OCI-LY7 (cell line): Measurements from ENCODE around the gene AKAP3. TPM values are rescaled to one million over a fixed set of nuclear protein-coding genes. Genes with fewer than 3 reads are reported as not detected.

ENCODE experiments used
- BruUV-seq: library from RNA; stranded (reverse); fragments of 400-500 nt; replicated peaks from 2 replicates; lab custom pipeline; 2021; lab: Mats Ljungman, UMichigan
- CTCF ChIA-PET: fragments of 300-600 bp; sonication (Branson Sonifier 250); formaldehyde crosslinking; loops from one replicate; lab custom pipeline; 2022; ENCODE audit warnings: antibody characterized with exemption; ENCODE audit not compliant: unreplicated experiment; lab: Charles Lee
- POLR2A ChIA-PET: fragments of 300-600 bp; sonication (Branson Sonifier 250); formaldehyde crosslinking; loops from one replicate; lab custom pipeline; 2022; ENCODE audit warnings: antibody characterized with exemption; lab: Charles Lee
- DNase-seq: peaks from one replicate; pipeline ENCODE4 v3.0.0-alpha.2; 2015; ENCODE audit warnings: low spot score
- H2AFZ ChIP-seq: fragments of 200-600 bp; sonication (generic), shearing (Covaris generic); 2 replicates; pipeline ENCODE4 v1.6.1; 2014; ENCODE audit warnings: mild to moderate bottlenecking, antibody characterized with exemption, low read length, moderate library complexity
- H3K27ac ChIP-seq: fragments of 200-600 bp; sonication (generic); 2 replicates; pipeline ENCODE4 v1.5.1; 2014; ENCODE audit warnings: mixed run types, low read depth, mild to moderate bottlenecking, moderate library complexity, low read length, inconsistent platforms; ENCODE audit not compliant: poor library complexity, severe bottlenecking
- H3K36me3 ChIP-seq: fragments of 200-600 bp; sonication (generic); 2 replicates; pipeline ENCODE4 v1.6.1; 2014; ENCODE audit warnings: mild to moderate bottlenecking, antibody characterized with exemption, low read length, moderate library complexity, mixed read lengths; ENCODE audit not compliant: insufficient read depth
- H3K4me1 ChIP-seq: fragments of 200-600 bp; sonication (generic); 2 replicates; pipeline ENCODE4 v1.5.1; 2014; ENCODE audit warnings: mild to moderate bottlenecking, low read length; ENCODE audit not compliant: insufficient read depth, poor library complexity, severe bottlenecking
- H3K4me2 ChIP-seq: fragments of 200-600 bp; sonication (generic); 2 replicates; pipeline ENCODE4 v1.6.1; 2014; ENCODE audit warnings: mild to moderate bottlenecking, low read length
- H3K4me3 ChIP-seq: fragments of 200-600 bp; sonication (generic); 2 replicates; pipeline ENCODE4 v1.5.1; 2014; ENCODE audit warnings: mild to moderate bottlenecking, low read depth, low read length; ENCODE audit not compliant: poor library complexity, severe bottlenecking
- H3K79me2 ChIP-seq: fragments of 200-600 bp; sonication (generic); 2 replicates; pipeline ENCODE4 v1.6.1; 2016; ENCODE audit warnings: low read depth, mild to moderate bottlenecking, low read length, moderate library complexity, mixed read lengths; ENCODE audit not compliant: insufficient read depth
- H3K9me2 ChIP-seq: fragments of 200-600 bp; sonication (generic); 2 replicates; pipeline ENCODE4 v1.6.1; 2016; ENCODE audit warnings: mild to moderate bottlenecking, low read length, mixed read lengths; ENCODE audit not compliant: insufficient read depth
- H3K9me3 ChIP-seq: fragments of 200-600 bp; sonication (generic); 2 replicates; pipeline ENCODE4 v1.6.1; 2014; ENCODE audit warnings: mild to moderate bottlenecking, mixed run types, low read length, mixed read lengths
- H4K20me1 ChIP-seq: fragments of 200-600 bp; sonication (generic); 2 replicates; pipeline ENCODE4 v1.6.1; 2014; ENCODE audit warnings: mild to moderate bottlenecking, antibody characterized with exemption, low read length, moderate library complexity, mixed read lengths; ENCODE audit not compliant: insufficient read depth
- CTCF ChIP-seq: fragments of 200-600 bp; sonication (generic); conservative IDR thresholded peaks from 2 replicates; pipeline ENCODE4 v1.5.1; 2014; ENCODE audit warnings: mild to moderate bottlenecking, antibody characterized with exemption, low read length, moderate library complexity, mixed read lengths
- EZH2phosphoT487 ChIP-seq: fragments of 200-600 bp; sonication (generic); IDR thresholded peaks from 2 replicates; pipeline ENCODE4 v1.6.1; 2018; ENCODE audit warnings: low read depth, borderline replicate concordance, mild to moderate bottlenecking, mixed run types, antibody characterized with exemption, low read length, moderate library complexity, mixed read lengths
- intact Hi-C: fragments of 100-400 bp; cut with micrococcal nuclease; formaldehyde crosslinking; loops from one replicate; pipeline ENCODE4 v1.10.0; 2022; ENCODE audit not compliant: unreplicated experiment
- total RNA-seq, 2 experiments: library from RNA; depleted of rRNA in 1 of 2; stranded (reverse); fragments of >200 nt in 1 of 2; shearing (Covaris generic) in 1 of 2; gene quantifications; 2 replicates each; pipeline ENCODE4 v1.2.3, GENCODE V29; 2014 to 2022

AKAP3 gene
- total RNA-seq, 2 experiments from 2014 or later = 0.92 to 2.4 TPM

DNA sequence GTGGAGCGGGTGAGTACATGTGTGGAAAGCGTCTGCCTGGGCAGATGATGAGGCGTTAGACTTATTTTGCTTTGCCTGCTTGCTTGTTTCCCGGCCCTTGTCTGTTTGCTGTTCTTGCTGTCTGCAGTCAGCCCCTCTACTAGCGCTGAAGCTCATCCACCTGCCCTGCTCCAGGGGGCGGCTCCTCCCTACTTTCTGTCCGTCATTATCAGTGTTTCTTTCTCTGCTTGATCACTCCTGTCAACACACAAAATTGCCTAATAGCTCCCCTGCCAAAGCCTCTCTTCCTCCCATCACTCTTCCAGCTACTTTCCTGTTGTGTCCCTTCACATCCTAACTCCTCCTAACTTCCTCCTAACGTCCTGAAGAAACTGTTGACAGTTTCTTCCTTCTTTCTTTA is 36.5 kb upstream of the AKAP3 start:
- H3K27ac ChIP-seq = no peak overlapping the region
- H4K20me1 ChIP-seq = no peaks in the 10 kb centered on the region
- no peak overlapping the region for H2AFZ ChIP-seq
- TF ChIP-seq CTCF = no peak
- no peak for TF ChIP-seq EZH2phosphoT487
- no peaks in the 10 kb centered on the region for H3K9me2 ChIP-seq
- no TSS peak for BruUV-seq
- POLR2A ChIA-PET = no interaction called here
- H3K4me1 ChIP-seq = no peaks in the 10 kb centered on the region
- H3K4me2 ChIP-seq = no peak overlapping the region
- CTCF ChIA-PET = no interaction called here
- peaks cover 79% of the 10 kb centered on the region for H3K36me3 ChIP-seq
- no peaks in the 10 kb centered on the region for H3K79me2 ChIP-seq
- no peak for DNase-seq
- no peaks in the 10 kb centered on the region for H3K9me3 ChIP-seq
- intact Hi-C loops = no loop called here
- H3K4me3 ChIP-seq = no peak overlapping the region

DNA sequence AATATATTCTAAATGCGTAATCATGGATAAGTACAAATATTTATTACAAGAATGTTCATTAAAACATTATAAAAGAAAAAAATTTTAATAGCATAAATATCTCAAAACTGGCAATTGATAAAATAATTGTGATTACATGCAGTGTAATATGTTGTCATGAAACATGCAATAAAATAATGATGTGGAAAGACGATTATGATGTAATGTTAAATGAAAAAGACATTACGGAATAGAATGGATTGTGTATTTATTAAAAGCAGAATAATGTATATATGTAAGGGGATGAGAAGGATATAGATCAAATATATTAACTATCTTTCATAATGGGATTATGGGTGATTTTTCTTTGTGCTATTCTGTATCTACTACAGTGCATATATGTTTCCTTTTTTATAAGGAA is 32.9 kb upstream of the AKAP3 start:
- POLR2A ChIA-PET = no interaction called here
- H3K4me1 ChIP-seq = no peaks in the 10 kb centered on the region
- no TSS peak for BruUV-seq
- no peak for DNase-seq
- CTCF ChIA-PET = no interaction called here
- no peak overlapping the region for H3K4me2 ChIP-seq
- H3K27ac ChIP-seq = no peak overlapping the region
- intact Hi-C loops = no loop called here
- H2AFZ ChIP-seq = no peak overlapping the region
- H4K20me1 ChIP-seq = no peaks in the 10 kb centered on the region
- no peaks in the 10 kb centered on the region for H3K9me2 ChIP-seq
- H3K4me3 ChIP-seq = no peak overlapping the region
- TF ChIP-seq EZH2phosphoT487 (no peak), CTCF (no peak)
- peaks cover 53% of the 10 kb centered on the region for H3K36me3 ChIP-seq
- H3K79me2 ChIP-seq = no peaks in the 10 kb centered on the region
- no peaks in the 10 kb centered on the region for H3K9me3 ChIP-seq

- intact Hi-C loops = no loop called here
- H3K4me2 ChIP-seq = no peak overlapping the region
- BruUV-seq = no TSS peak
These were observed 30.9 kb upstream of the AKAP3 start for GRCh38 chr12:4679711-4680110.

More at GRCh38 chr12:4679711-4680110, 30.9 kb upstream of the AKAP3 start:
- no peaks in the 10 kb centered on the region for H3K9me2 ChIP-seq
- H3K79me2 ChIP-seq = no peaks in the 10 kb centered on the region
- H4K20me1 ChIP-seq = no peaks in the 10 kb centered on the region
- no peak for DNase-seq
- no peak overlapping the region for H2AFZ ChIP-seq
- TF ChIP-seq EZH2phosphoT487 (no peak), CTCF (no peak)
- CTCF ChIA-PET = no interaction called here
- H3K4me3 ChIP-seq = no peak overlapping the region
- POLR2A ChIA-PET = no interaction called here
- H3K9me3 ChIP-seq = no peaks in the 10 kb centered on the region
- H3K27ac ChIP-seq = no peak overlapping the region
- H3K36me3 ChIP-seq = peaks cover 33% of the 10 kb centered on the region
- no peaks in the 10 kb centered on the region for H3K4me1 ChIP-seq
